ENCODE results near the gene SEMA3F. TPM values are rescaled to one million over a fixed set of nuclear protein-coding genes. Genes with fewer than 3 reads are reported as not detected.
A peak's percentile ranks its signal among the peaks of the same experiment; 100 is the strongest.

Gene SEMA3F
- total RNA-seq, 1 donor from 2014 or later = 10.2 TPM

DNA sequence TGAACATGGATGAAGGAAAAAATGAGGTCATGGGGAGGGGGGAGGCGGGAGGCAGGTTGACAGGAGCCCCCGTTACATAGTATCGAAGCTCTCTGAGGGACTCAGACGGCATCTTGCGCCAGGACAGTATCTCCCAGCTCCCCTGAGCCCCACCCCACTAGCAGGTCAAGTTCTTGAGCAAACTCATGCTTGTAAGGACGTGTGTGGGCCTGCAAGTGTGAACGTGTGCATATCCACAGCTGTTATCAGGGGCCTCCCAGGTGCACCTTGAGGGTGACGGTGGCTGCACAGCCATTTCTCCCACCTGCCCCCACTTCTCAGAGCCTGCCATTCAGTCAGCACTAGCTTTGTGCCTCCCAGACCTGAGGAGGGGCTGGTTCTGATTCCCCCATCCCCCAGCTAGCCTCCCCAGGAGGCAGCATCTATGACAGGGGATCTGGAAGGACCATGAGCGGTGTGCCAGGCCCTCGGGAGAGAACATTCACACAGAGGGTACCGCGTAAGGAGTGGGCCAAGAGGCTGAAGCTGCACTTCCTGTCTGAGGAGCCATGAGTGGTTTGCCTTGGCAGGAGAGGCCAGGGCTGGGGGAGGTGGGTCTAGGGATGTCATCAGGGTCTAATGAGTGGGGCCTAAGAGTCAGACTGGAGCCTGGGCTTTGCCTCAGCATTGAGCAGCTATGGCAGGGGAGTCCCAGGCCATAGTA lies 2.9 kb downstream of the SEMA3F start:
- Histone ChIP-seq H3K4me1 (peaks cover 74% of the 10 kb centered on the region), H3K36me3 (no peaks in the 10 kb centered on the region)

DNA sequence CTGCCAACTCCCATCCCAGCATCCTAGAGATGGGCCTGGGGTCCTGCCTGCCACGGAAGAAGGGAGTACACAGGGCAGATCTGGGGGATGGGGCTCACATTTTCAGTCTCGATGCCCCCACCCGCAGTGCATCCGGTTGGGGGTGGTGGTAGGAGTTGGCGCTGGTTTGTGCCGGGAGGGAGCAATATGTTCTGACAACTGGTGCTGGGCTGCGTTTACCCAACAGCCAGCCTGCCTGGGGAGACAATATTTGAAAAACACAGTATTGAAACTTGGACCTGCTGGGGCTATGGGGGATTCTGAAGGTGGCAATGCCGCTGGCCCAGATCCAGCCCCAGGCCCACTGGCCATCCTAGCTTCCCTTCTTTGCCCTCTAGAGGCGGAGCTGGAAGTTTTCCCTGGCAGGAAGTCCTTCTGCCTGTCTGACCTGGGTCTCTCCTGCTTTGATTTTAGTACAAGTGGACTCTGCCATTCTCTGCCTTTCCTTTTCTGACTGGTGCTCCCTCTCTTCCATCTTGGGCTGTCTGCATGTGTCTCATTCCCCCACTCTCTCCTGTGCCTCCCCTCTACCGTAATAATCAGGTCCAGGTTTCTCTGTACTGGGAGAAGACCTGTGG lies 3.5 kb downstream of the SEMA3F start:
- intact Hi-C loops (cut with micrococcal nuclease) = no loop called here
- Histone ChIP-seq H3K4me1 (peaks cover 81% of the 10 kb centered on the region), H3K27me3 (ENCODE audit: low read depth) (peaks cover 4% of the 10 kb centered on the region), H3K36me3 (no peaks in the 10 kb centered on the region), H3K27ac (replicated peaks) (peak overlapping the region; percentile 88), H3K9me3 (replicated peaks) (no peaks in the 10 kb centered on the region), H3K4me3 (no peak overlapping the region)
- no peak for DNase-seq
- TF ChIP-seq, protein P1, sequence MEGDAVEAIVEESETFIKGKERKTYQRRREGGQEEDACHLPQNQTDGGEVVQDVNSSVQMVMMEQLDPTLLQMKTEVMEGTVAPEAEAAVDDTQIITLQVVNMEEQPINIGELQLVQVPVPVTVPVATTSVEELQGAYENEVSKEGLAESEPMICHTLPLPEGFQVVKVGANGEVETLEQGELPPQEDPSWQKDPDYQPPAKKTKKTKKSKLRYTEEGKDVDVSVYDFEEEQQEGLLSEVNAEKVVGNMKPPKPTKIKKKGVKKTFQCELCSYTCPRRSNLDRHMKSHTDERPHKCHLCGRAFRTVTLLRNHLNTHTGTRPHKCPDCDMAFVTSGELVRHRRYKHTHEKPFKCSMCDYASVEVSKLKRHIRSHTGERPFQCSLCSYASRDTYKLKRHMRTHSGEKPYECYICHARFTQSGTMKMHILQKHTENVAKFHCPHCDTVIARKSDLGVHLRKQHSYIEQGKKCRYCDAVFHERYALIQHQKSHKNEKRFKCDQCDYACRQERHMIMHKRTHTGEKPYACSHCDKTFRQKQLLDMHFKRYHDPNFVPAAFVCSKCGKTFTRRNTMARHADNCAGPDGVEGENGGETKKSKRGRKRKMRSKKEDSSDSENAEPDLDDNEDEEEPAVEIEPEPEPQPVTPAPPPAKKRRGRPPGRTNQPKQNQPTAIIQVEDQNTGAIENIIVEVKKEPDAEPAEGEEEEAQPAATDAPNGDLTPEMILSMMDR (IDR thresholded peaks at IDR 0.05; ENCODE audit: borderline replicate concordance) = no peak

More for the DNA sequence above, 2.9 kb downstream of the SEMA3F start:
- TF ChIP-seq, protein P1 (IDR thresholded peaks at IDR 0.05; ENCODE audit: borderline replicate concordance) = no peak
- DNase-seq = no peak
- no peaks in the 10 kb centered on the region for H3K9me3 ChIP-seq (replicated peaks)
- intact Hi-C loops (cut with micrococcal nuclease) = no loop called here
- peak overlapping the region; percentile 74 for H3K4me3 ChIP-seq
- H3K27me3 ChIP-seq (ENCODE audit: low read depth) = peaks cover 4% of the 10 kb centered on the region
- H3K27ac ChIP-seq (replicated peaks) = peak overlapping the region; percentile 88

DNA sequence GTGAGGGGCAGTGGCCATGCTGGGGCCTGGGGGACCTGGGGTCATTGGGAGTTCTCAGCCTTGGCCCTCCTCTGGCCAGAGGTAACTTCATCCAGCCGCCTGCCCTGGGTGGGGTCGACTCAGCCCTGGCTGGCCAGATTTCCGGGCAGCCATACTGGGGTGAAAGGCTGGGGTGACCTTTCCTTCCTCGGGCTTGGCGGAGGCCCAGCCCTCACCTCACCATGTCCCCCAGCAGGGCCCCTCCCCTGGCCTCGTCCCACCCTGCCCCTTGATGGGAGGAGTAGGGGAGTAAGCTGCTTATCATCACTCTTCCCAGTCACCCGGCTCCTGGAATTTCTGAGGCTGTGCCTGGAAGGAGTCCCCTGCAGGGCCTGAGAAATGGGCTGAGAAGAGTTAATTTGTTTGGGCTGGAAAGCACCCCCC lies 5.4 kb downstream of the SEMA3F start:
- Histone ChIP-seq H3K36me3 (no peaks in the 10 kb centered on the region), H3K27me3 (ENCODE audit: low read depth) (peaks cover 4% of the 10 kb centered on the region), H3K27ac (replicated peaks) (peak overlapping the region; percentile 88), H3K4me3 (peak overlapping the region; percentile 40), H3K4me1 (peaks cover 93% of the 10 kb centered on the region), H3K9me3 (replicated peaks) (no peaks in the 10 kb centered on the region)
- TF ChIP-seq, protein P1 (IDR thresholded peaks at IDR 0.05; ENCODE audit: borderline replicate concordance) = no peak
- DNase-seq = peak; percentile 54
- intact Hi-C loops (cut with micrococcal nuclease) = no loop called here

DNA sequence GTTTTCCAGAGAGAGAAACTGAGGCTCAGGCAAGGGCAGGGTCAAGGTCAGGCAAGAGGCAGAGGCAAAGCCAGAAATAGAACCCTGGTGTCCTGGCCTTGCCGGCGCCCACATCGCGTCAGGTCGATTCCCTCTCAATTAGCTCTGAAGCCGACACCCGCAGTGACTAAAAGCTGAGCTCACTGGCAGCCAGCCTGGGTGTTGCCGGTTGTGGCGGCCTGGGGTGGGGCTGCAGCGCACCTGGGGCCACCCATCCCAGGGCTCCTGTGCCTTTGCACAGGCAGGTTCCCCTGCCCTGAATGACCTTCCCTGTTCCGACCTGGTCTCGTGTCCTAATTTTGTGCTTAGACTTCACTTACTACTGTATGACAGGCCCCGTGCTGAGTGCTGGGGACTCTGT lies 6.2 kb downstream of the SEMA3F start:
- H3K36me3 ChIP-seq = no peaks in the 10 kb centered on the region
- H3K9me3 ChIP-seq (replicated peaks) = no peaks in the 10 kb centered on the region
- intact Hi-C loops (cut with micrococcal nuclease) = no loop called here
- TF ChIP-seq, protein P1 (IDR thresholded peaks at IDR 0.05; ENCODE audit: borderline replicate concordance) = no peak
- DNase-seq = no peak
- H3K4me3 ChIP-seq = peak overlapping the region; percentile 40
- H3K27me3 ChIP-seq (ENCODE audit: low read depth) = no peaks in the 10 kb centered on the region
- peak overlapping the region; percentile 88 for H3K27ac ChIP-seq (replicated peaks)
- H3K4me1 ChIP-seq = peaks cover 95% of the 10 kb centered on the region

DNA sequence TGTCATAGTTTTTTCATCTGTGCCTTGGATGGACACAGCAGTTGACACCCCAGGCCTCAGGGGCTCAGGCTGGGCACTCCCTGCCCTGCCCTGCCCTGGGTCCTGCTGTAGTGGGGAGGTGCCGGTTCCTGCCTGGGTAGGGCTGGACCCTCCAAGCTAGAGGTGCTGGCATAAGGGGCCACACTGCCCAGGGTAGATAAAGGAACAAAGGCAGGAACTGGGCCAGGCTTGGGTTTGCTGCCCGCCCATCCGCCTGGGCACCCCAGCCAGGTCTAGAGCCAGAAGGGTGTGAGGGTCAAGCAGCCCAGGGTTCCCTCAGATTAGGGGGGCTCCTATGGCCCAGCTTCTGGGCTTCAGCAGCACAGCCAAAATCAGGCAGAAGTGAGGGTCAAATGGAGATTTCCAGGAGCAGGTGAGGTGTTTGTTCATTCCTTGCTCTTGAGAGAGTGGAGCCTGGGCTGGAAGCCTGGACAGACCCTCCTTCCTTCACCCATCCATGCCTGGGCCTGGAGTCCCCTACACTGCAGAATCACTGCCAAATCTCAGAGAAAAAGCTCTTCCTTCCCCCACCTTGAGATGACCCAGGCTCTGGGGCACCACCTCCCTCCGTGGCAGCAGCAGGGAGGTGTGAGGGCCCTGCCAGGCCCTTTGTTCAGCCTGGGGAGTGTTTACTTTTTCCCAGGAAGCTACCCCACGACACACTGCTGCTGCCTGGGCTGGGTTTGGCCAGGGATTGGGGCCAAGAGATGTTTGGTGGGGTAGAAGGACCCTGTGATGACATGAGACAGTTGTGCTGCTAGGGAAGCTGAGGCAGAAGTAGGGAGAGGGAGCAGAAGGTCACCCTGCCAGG lies 7.1 kb downstream of the SEMA3F start:
- H3K9me3 ChIP-seq (replicated peaks) = no peaks in the 10 kb centered on the region
- H3K4me3 ChIP-seq = no peak overlapping the region
- TF ChIP-seq, protein P1 (IDR thresholded peaks at IDR 0.05; ENCODE audit: borderline replicate concordance) = no peak
- DNase-seq = no peak
- peaks cover 100% of the 10 kb centered on the region for H3K4me1 ChIP-seq
- intact Hi-C loops (cut with micrococcal nuclease) = no loop called here
- H3K27me3 ChIP-seq (ENCODE audit: low read depth) = no peaks in the 10 kb centered on the region
- peak overlapping the region; percentile 88 for H3K27ac ChIP-seq (replicated peaks)
- no peaks in the 10 kb centered on the region for H3K36me3 ChIP-seq

Measured in left ventricle myocardium inferior (tissue), 1 donor.